K562 (cell line): Measurements from ENCODE around the gene GPSM3. TPM values are rescaled to one million over a fixed set of nuclear protein-coding genes. Genes with fewer than 3 reads are reported as not detected.

Experiments used
- CREB3L1 ChIP-seq: fragments of 450-650 bp; IDR thresholded peaks from 2 replicates; pipeline ENCODE4 v1.6.1; 2014; ENCODE audit warnings: low read depth, mild to moderate bottlenecking, moderate library complexity, borderline replicate concordance
- FOXA3 ChIP-seq, 2 experiments: fragments of 450-650 bp in 1 of 2; sonication (generic) in 1 of 2; formaldehyde crosslinking; IDR thresholded peaks in 1 of 2; conservative IDR thresholded peaks in 1 of 2; 2 replicates each; pipeline versions ENCODE4 v1.4.0 to v1.8.0; 2020 to 2022; ENCODE audit warnings: mild to moderate bottlenecking in 2 of 2, missing genetic modification reagents in 1 of 2
- IRF1 ChIP-seq: sonication (generic); formaldehyde crosslinking; IDR thresholded peaks from 2 replicates; pipeline ENCODE4 v1.8.0; 2022; ENCODE audit warnings: missing genetic modification reagents, mild to moderate bottlenecking, borderline replicate concordance
- MNT ChIP-seq, 2 experiments: fragments of 450-650 bp; conservative IDR thresholded peaks; 2 replicates each; pipeline ENCODE4 v1.6.1; 2017; ENCODE audit warnings: mild to moderate bottlenecking in 2 of 2, moderate library complexity in 2 of 2
- NONO ChIP-seq, 2 experiments: fragments of 200-400 bp in 1 of 2; fragments of 450-650 bp in 1 of 2; formaldehyde crosslinking in 1 of 2; IDR thresholded peaks; 2 replicates each; pipeline ENCODE4 v1.6.1; 2017; ENCODE audit warnings: low read depth in 2 of 2, mild to moderate bottlenecking in 2 of 2, moderate library complexity in 2 of 2, low read length in 1 of 2
- NR2F6 ChIP-seq: fragments of 450-650 bp; formaldehyde crosslinking; IDR thresholded peaks from 2 replicates; pipeline ENCODE4 v1.4.0; 2020; ENCODE audit warnings: mild to moderate bottlenecking
- polyA plus RNA-seq, 8 experiments: library from polyadenylated mRNA; depleted of rRNA in 4 of 8; stranded (reverse) in 5 of 8; unstranded in 3 of 8; fragments of >200 nt; fragmentation: Nextera tagmentation in 2 of 8; fragmentation: Illumina TruSeq in 1 of 8; extraction: Ambion mirVana in 2 of 8; extraction: Trizol in 1 of 8; gene quantifications; 2 replicates each; pipeline versions ENCODE4 v1.2.1 to v1.2.3, GENCODE V29; 2011 to 2014; ENCODE audit warnings: inconsistent platforms in 1 of 8, missing spikeins in 1 of 8
- total RNA-seq, 7 experiments: library from RNA; depleted of rRNA in 6 of 7; stranded (reverse); fragments of >200 nt in 6 of 7; fragmentation: Illumina TruSeq in 2 of 7; extraction: Trizol in 2 of 7; gene quantifications; 2 replicates each; pipeline versions ENCODE4 v1.2.1 to v1.2.3, GENCODE V29; 2011 to 2021; ENCODE audit warnings: low replicate concordance in 1 of 7
- TF ChIP-seq, protein P1 (sequence below): fragments of 450-650 bp; IDR thresholded peaks from 2 replicates; pipeline ENCODE4 v1.6.1; 2016; ENCODE audit warnings: antibody characterized with exemption

The GPSM3 gene
- total and polyA plus RNA-seq, 9 of the 15 experiments (the other 6 are each of a cell fraction or from before 2014, with no cell fraction given) = 5.3 to 42.6 (median 24.4) TPM

DNA sequence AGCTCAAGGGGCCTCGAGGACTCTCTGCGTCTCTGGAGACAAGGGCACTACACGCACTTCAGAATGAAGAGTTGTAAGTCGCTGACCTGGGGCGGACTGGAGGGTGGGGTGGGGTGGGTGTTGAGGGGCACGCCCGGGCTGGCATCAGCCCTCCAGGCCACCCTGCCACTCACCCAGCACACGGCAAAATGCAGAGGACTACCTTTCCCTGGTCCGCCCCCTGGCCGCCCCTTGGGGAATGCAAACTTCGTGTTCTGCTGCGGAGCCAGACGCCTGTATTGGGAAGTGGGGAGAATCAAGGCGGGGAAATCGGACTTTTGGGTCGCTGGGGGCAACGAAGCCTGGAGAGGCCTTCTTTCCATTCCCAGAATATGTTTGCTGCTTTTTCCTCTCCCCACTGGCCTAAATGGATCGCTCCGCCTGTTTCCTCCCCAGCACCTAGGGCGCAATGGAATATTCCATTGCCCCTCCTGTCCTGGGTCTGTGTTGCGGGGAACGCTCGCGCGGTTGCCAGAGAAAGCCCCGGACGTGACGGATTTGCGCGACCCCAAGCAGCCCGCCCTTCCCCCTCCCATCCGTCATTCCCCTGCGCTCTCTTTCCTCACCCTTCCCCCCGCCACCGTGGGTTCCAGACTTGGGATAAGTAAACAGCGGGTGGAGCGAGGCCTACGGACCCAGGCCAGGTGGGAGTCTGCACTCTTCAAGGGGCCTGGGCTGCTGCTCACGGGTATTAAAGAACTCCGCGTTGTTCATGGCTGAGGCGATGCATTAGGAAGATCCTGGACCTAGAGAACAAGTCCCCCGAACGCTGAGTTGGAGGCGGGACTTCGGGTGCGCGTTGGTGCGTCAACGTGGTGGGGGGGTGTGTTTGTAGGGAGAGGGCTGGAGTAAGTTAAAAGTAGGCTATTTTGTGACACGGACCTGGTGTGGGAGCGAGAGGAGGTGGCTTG lies 38.6 kb downstream of the GPSM3 start, which contains the start of gene PPT2 (continued):
- peak in 1 of 2 experiments; percentile 98; a peak in 2 of 4 replicates for TF ChIP-seq NONO (IDR thresholded peaks at IDR 0.05; ENCODE audit: low read depth in 2 of 2, low read length in 1 of 2)
- TF ChIP-seq, protein P1, sequence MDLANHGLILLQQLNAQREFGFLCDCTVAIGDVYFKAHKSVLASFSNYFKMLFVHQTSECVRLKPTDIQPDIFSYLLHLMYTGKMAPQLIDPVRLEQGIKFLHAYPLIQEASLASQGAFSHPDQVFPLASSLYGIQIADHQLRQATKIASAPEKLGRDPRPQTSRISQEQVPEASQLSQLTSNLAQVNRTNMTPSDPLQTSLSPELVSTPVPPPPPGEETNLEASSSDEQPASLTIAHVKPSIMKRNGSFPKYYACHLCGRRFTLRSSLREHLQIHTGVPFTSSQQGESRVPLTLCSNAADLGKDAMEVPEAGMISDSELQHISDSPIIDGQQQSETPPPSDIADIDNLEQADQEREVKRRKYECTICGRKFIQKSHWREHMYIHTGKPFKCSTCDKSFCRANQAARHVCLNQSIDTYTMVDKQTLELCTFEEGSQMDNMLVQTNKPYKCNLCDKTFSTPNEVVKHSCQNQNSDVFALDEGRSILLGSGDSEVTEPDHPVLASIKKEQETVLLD = peak; percentile 47; the same call in 1 of the 2 replicates
- TF ChIP-seq CREB3L1 = peak; percentile 69; the same call in 1 of the 2 replicates
- 0 out of 2 replicates have a peak, but pooled peaks have one; percentile 21 for TF ChIP-seq NR2F6 (CRISPR knock-in tag)
- peak in 1 of 2 experiments; percentile 97; a peak in 2 of 4 replicates for TF ChIP-seq MNT (conservative IDR thresholded peaks at IDR 0.05)
- TF ChIP-seq FOXA3 (CRISPR knock-in tag; conservative IDR thresholded peaks at IDR 0.05 in 1 of 2, IDR thresholded peaks at IDR 0.05 in 1 of 2) = peak; percentile 72 to 89
- no peak for TF ChIP-seq IRF1 (CRISPR knock-in tag)
